ENCODE data around the gene ATM.
"Not testable (repeated sequence)": the region's sequence is repeated elsewhere in the genome, so short reads cannot be mapped to it uniquely, and the experiment has no call there.

DNA sequence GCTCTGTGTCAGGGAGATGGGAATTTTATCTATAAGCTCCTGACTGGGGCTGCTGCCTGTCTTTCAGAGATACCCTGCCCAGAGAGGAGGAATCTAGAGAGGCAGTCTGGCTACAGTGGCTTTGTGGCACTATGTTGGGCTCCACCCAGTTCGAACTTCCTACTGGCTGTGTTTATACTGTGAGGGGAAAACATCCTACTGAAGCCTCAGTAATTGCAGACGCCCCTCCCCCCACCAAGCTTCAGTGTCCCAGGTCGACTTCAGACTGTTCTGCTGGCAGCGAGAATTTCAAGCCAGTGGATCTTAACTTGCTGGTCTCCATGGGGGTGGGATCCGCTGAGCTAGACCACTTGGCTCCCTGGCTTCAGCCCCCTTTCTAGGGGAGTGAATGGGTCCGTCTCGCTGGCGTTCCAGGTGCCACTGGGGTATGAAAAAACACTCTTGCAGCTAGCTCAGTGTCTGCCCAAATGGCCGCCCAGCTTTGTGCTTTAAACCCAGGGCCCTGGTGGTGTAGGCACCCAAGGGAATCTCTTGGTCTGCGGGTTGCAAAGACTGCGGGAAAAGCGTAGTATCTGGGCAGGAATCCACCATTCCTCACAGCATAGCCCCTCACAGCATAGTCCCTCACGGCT is 54.2 kb downstream of the ATM start:
- TF ChIP-seq, protein P1, sequence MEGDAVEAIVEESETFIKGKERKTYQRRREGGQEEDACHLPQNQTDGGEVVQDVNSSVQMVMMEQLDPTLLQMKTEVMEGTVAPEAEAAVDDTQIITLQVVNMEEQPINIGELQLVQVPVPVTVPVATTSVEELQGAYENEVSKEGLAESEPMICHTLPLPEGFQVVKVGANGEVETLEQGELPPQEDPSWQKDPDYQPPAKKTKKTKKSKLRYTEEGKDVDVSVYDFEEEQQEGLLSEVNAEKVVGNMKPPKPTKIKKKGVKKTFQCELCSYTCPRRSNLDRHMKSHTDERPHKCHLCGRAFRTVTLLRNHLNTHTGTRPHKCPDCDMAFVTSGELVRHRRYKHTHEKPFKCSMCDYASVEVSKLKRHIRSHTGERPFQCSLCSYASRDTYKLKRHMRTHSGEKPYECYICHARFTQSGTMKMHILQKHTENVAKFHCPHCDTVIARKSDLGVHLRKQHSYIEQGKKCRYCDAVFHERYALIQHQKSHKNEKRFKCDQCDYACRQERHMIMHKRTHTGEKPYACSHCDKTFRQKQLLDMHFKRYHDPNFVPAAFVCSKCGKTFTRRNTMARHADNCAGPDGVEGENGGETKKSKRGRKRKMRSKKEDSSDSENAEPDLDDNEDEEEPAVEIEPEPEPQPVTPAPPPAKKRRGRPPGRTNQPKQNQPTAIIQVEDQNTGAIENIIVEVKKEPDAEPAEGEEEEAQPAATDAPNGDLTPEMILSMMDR (conservative IDR thresholded peaks at IDR 0.05; ENCODE audit: low read length): not testable (repeated sequence)
- not testable (repeated sequence) for TF ChIP-seq EZH2phosphoT487 (IDR thresholded peaks at IDR 0.05; ENCODE audit: borderline replicate concordance, low read depth, low read length)

Measured in OCI-LY7 (cell line).